ENCODE measurements around the gene CNTN5. TPM values are rescaled to one million over a fixed set of nuclear protein-coding genes. Genes with fewer than 3 reads are reported as not detected.

Gene CNTN5
- total RNA-seq, 2 experiments from 2014 or later: not detected

GRCh38 chr11:99554232-99554903 is 533.6 kb downstream of the CNTN5 start:
- Mint-ChIP-seq H3K4me1 (ENCODE audit: low read depth) (no peaks in the 10 kb centered on the region), H3K9me3 (no peaks in the 10 kb centered on the region), H3K27me3 (no peaks in the 10 kb centered on the region), H3K27ac (no peak overlapping the region), H3K36me3 (ENCODE audit: low read depth) (no peaks in the 10 kb centered on the region), H3K4me3 (no peak overlapping the region)
- POLR2A ChIA-PET: no interaction called here
- DNase-seq: no peak
- intact Hi-C loops (cut with micrococcal nuclease): no loop called here
- CTCF ChIA-PET: no interaction called here
- ATAC-seq: no peak
- no peak for TF ChIP-seq CTCF (IDR thresholded peaks at IDR 0.05)

GRCh38 chr11:99555486-99555885 is 534.7 kb downstream of the CNTN5 start:
- peaks cover 2% of the 10 kb centered on the region for H3K9me3 Mint-ChIP-seq
- POLR2A ChIA-PET: no interaction called here
- DNase-seq: no peak
- intact Hi-C loops (cut with micrococcal nuclease): no loop called here
- H3K27ac Mint-ChIP-seq: no peak overlapping the region
- no peak for TF ChIP-seq CTCF (IDR thresholded peaks at IDR 0.05)
- no peak for ATAC-seq
- no peaks in the 10 kb centered on the region for H3K36me3 Mint-ChIP-seq (ENCODE audit: low read depth)
- H3K27me3 Mint-ChIP-seq: no peaks in the 10 kb centered on the region
- no peak overlapping the region for H3K4me3 Mint-ChIP-seq
- CTCF ChIA-PET: no interaction called here
- no peaks in the 10 kb centered on the region for H3K4me1 Mint-ChIP-seq (ENCODE audit: low read depth)

- Mint-ChIP-seq H3K27me3 (no peaks in the 10 kb centered on the region), H3K36me3 (ENCODE audit: low read depth) (no peaks in the 10 kb centered on the region), H3K9me3 (peaks cover 4% of the 10 kb centered on the region), H3K4me1 (ENCODE audit: low read depth) (no peaks in the 10 kb centered on the region), H3K27ac (no peak overlapping the region), H3K4me3 (no peak overlapping the region)
- ChIA-PET CTCF (no interaction called here), POLR2A (no interaction called here)
- ATAC-seq (no peak), DNase-seq (no peak)
- intact Hi-C loops (cut with micrococcal nuclease): no loop called here
- TF ChIP-seq CTCF (IDR thresholded peaks at IDR 0.05): no peak
These were observed 544.6 kb downstream of the CNTN5 start for GRCh38 chr11:99565333-99565732.

- H3K9me3 Mint-ChIP-seq: peaks cover 6% of the 10 kb centered on the region
- POLR2A ChIA-PET: no interaction called here
- H3K27me3 Mint-ChIP-seq: no peaks in the 10 kb centered on the region
- CTCF ChIA-PET: no interaction called here
- ATAC-seq: no peak
- no peak for DNase-seq
- intact Hi-C loops (cut with micrococcal nuclease): no loop called here
- no peaks in the 10 kb centered on the region for H3K36me3 Mint-ChIP-seq (ENCODE audit: low read depth)
- no peak overlapping the region for H3K4me3 Mint-ChIP-seq
- no peak for TF ChIP-seq CTCF (IDR thresholded peaks at IDR 0.05)
- no peaks in the 10 kb centered on the region for H3K4me1 Mint-ChIP-seq (ENCODE audit: low read depth)
- H3K27ac Mint-ChIP-seq: no peak overlapping the region
These were observed 546.7 kb downstream of the CNTN5 start for GRCh38 chr11:99567334-99567956.

- H3K4me3 Mint-ChIP-seq: no peak overlapping the region
- H3K4me1 Mint-ChIP-seq (ENCODE audit: low read depth): no peaks in the 10 kb centered on the region
- H3K9me3 Mint-ChIP-seq: peaks cover 4% of the 10 kb centered on the region
- ChIA-PET CTCF (no interaction called here), POLR2A (no interaction called here)
- ATAC-seq (no peak), DNase-seq (no peak)
- H3K27ac Mint-ChIP-seq: no peak overlapping the region
- no peaks in the 10 kb centered on the region for H3K27me3 Mint-ChIP-seq
- H3K36me3 Mint-ChIP-seq (ENCODE audit: low read depth): no peaks in the 10 kb centered on the region
- TF ChIP-seq CTCF (IDR thresholded peaks at IDR 0.05): no peak
- intact Hi-C loops (cut with micrococcal nuclease): no loop called here
These were observed 548.1 kb downstream of the CNTN5 start for GRCh38 chr11:99568808-99569207.

All from activated CD8-positive, alpha-beta T cell treated with anti-CD3 and anti-CD28 coated beads for 36 hours (primary cell).